ENCODE data around the gene ACY1. TPM values are rescaled to one million over a fixed set of nuclear protein-coding genes. Genes with fewer than 3 reads are reported as not detected.

The ACY1 gene
- total and polyA plus RNA-seq, 2 donors (not counting 3 experiments of a cell fraction or from before 2014, with no cell fraction given), result 13.4 to 32.9 TPM

DNA sequence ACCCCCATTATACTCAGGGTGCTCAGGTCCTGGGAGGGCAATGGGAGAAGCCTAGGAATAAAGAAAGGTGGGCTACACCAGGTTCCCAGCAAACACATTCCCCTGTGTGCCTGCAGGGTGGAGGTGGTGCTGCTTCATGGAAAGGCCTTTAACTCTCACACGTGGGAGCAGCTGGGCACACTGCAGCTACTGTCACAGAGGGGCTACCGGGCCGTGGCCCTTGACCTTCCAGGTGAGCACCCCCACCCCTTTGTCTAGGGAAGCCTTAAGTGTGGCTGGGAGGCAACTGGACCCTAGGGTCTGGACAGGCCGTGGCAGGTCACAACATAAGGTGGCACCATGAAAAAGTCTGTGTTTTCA, 5.2 kb upstream of the ACY1 start:
- CTCF ChIA-PET, result no interaction called here
- Histone ChIP-seq H4K20me1 (replicated peaks; ENCODE audit: control insufficient read depth, extremely low read depth, insufficient read depth, low read length) (no peaks in the 10 kb centered on the region), H3K4me1 (ENCODE audit: control insufficient read depth, extremely low read depth, insufficient read depth, low read length) (peaks cover 30% of the 10 kb centered on the region), H3K4me3 (replicated peaks in 1 of 3; ENCODE audit: insufficient read depth in 1 of 3, low read depth in 1 of 3, low read length in 3 of 3) (no peak overlapping the region), H3K36me3 (ENCODE audit: control insufficient read depth in 2 of 2, extremely low read depth in 1 of 2, insufficient read depth in 2 of 2, low read length in 2 of 2) (no peaks in the 10 kb centered on the region), H3K27ac (ENCODE audit: insufficient read depth, low read depth, low read length) (no peak overlapping the region), H3K4me2 (ENCODE audit: insufficient read depth, low read length) (no peak overlapping the region), H3K27me3 (ENCODE audit: control insufficient read depth in 2 of 2, insufficient read depth in 2 of 2, low read length in 2 of 2) (no peaks in the 10 kb centered on the region), H3K79me2 (ENCODE audit: control insufficient read depth, insufficient read depth, low read length) (no peaks in the 10 kb centered on the region), H3K9me1 (replicated peaks; ENCODE audit: control insufficient read depth, extremely low read depth, insufficient read depth, low read length) (no peaks in the 10 kb centered on the region), H3K9ac (replicated peaks; ENCODE audit: extremely low read depth, insufficient read depth, low read length) (no peak overlapping the region), H2AFZ (ENCODE audit: low read depth, low read length) (no peak overlapping the region), H3K9me3 (replicated peaks; ENCODE audit: control insufficient read depth, insufficient read depth, low read length) (no peaks in the 10 kb centered on the region)
- dilution Hi-C loops (cut with MboI; ENCODE audit: extremely low pct_ligation_motif_present, low sequenced_read_pairs), result no loop called here
- POLR2A ChIA-PET, result no interaction called here
- intact Hi-C loops (cut with micrococcal nuclease), result no loop called here
- FAIRE-seq (no peak), DNase-seq (ENCODE audit: low read depth, low spot score) (no peak)
- no TSS peak for BruUV-seq (replicated peaks)
- TF ChIP-seq, protein P1, sequence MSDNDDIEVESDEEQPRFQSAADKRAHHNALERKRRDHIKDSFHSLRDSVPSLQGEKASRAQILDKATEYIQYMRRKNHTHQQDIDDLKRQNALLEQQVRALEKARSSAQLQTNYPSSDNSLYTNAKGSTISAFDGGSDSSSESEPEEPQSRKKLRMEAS (IDR thresholded peaks at IDR 0.05; ENCODE audit: insufficient read depth, insufficient read length), result no peak
- TF ChIP-seq MYC (IDR thresholded peaks at IDR 0.05; ENCODE audit: low read depth, low read length) (no peak), POLR2AphosphoS5 (IDR thresholded peaks at IDR 0.05; ENCODE audit: insufficient read depth, low read depth, low read length) (no peak), GATA2 (IDR thresholded peaks at IDR 0.05; ENCODE audit: insufficient read depth, insufficient read length, low read depth, low read length) (no peak), POLR2A (IDR thresholded peaks at IDR 0.05; ENCODE audit: low read depth, low read length) (no peak), JUN (IDR thresholded peaks at IDR 0.05; ENCODE audit: borderline replicate concordance, insufficient read depth, insufficient read length, low read depth) (no peak), EZH2 (IDR thresholded peaks at IDR 0.05; ENCODE audit: borderline replicate concordance, low read depth, low read length, severe bottlenecking) (no peak), FOS (IDR thresholded peaks at IDR 0.05; ENCODE audit: borderline replicate concordance, insufficient read depth, low read length) (no peak)
- TF ChIP-seq, protein P2, sequence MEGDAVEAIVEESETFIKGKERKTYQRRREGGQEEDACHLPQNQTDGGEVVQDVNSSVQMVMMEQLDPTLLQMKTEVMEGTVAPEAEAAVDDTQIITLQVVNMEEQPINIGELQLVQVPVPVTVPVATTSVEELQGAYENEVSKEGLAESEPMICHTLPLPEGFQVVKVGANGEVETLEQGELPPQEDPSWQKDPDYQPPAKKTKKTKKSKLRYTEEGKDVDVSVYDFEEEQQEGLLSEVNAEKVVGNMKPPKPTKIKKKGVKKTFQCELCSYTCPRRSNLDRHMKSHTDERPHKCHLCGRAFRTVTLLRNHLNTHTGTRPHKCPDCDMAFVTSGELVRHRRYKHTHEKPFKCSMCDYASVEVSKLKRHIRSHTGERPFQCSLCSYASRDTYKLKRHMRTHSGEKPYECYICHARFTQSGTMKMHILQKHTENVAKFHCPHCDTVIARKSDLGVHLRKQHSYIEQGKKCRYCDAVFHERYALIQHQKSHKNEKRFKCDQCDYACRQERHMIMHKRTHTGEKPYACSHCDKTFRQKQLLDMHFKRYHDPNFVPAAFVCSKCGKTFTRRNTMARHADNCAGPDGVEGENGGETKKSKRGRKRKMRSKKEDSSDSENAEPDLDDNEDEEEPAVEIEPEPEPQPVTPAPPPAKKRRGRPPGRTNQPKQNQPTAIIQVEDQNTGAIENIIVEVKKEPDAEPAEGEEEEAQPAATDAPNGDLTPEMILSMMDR (IDR thresholded peaks at IDR 0.05; ENCODE audit: extremely low read depth in 1 of 2, insufficient read depth in 1 of 2, low read depth in 1 of 2, low read length in 2 of 2), result no peak

Measured in endothelial cell of umbilical vein (primary cell).